GM12891 (cell line): ENCODE measurements around the gene IGSF3.
"Not testable (repeated sequence)": the region's sequence is repeated elsewhere in the genome, so short reads cannot be mapped to it uniquely, and the experiment has no call there.

Experiments
- PAX5 ChIP-seq: IDR thresholded peaks from 2 replicates; pipeline ENCODE4 v1.6.1; 2011; ENCODE audit warnings: low read length, moderate library complexity, mild to moderate bottlenecking; ENCODE audit not compliant: insufficient read depth, severe bottlenecking
- POLR2A ChIP-seq: IDR thresholded peaks from 2 replicates; pipeline ENCODE4 v1.6.1; 2011; ENCODE audit warnings: low read depth, low read length, control low read depth
- POLR2AphosphoS5 ChIP-seq: IDR thresholded peaks from 2 replicates; pipeline ENCODE4 v1.6.1; 2011; ENCODE audit warnings: low read depth, low read length, control low read depth
- POU2F2 ChIP-seq: IDR thresholded peaks from 2 replicates; pipeline ENCODE4 v1.6.1; 2011; ENCODE audit warnings: low read depth, mild to moderate bottlenecking, control low read depth, low read length, moderate library complexity
- SPI1 ChIP-seq: IDR thresholded peaks from 2 replicates; pipeline ENCODE4 v1.6.1; 2011; ENCODE audit warnings: low read depth, low read length, control low read depth
- TAF1 ChIP-seq: IDR thresholded peaks from 2 replicates; pipeline ENCODE4 v1.6.1; 2011; ENCODE audit warnings: low read depth, low read length, control low read depth

DNA sequence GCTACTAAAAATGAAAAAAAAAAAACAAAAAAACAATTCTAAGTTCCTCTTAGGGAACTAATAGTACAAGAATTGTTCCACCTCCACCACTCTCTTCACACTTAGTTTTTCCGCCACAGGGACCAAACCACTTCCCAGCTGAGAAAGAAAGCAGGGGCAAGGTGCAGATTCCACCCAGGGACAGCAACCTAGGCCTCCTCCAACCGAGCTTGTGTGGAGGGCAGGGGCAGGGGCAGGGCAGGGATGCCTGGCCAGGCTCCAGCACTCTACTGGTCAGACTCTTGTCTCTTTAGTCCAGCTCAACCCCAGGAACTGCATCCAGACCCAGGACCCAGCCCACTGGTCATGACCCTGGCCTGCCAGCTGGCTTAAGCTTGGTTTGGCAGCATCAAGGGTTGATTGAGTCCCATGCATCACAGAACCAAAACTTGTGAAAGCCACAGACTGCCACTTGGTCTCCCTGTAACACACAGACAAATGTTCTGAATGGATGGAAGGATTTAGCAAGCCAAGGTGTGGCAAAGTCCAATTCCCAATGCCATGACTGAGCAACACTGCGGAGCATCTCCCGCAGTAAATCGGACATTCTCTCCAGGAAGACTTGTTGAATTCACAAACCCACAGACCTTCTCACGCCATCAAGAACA lies 77.1 kb downstream of the IGSF3 start:
- not testable (repeated sequence) for TF ChIP-seq POLR2A, SPI1, POLR2AphosphoS5, TAF1, POU2F2, PAX5
